ENCODE data around the gene GPBP1.

DNA sequence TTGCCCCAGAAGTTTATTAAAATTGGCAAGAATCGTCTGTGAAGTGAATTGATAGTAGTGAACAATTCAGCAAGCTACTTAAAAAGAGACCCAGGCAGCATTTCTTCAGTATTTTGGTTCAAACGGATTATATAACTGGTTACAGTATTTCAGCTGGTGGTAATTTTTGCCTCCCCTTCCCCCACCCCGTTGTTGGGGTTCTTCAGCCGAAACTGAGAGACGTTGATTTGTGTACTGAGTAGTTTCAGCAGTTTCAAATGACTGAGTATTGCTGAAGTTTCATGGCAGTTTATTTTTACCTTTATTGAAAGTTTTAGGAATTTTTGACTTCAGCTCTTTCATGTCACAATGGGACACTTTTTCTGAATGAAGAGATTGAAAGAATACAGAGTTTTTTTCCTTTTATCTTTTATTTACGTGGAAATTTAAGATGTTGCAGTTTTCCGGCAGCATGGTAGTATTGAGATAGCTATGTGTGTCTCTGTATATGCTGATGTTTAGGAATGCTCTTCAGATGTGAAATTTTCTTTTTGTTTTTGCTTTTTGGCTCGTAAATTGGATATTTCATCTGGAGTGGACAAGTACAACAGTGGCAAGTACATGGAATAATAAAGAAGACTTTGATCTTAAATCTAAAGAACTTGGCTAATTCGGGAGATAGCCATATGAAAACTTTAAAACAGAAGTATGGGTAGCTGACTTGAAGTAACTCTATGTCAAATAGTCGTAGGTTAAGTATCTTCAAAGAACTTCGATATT lies 1.9 kb downstream of the GPBP1 start:
- TF ChIP-seq, protein P1, sequence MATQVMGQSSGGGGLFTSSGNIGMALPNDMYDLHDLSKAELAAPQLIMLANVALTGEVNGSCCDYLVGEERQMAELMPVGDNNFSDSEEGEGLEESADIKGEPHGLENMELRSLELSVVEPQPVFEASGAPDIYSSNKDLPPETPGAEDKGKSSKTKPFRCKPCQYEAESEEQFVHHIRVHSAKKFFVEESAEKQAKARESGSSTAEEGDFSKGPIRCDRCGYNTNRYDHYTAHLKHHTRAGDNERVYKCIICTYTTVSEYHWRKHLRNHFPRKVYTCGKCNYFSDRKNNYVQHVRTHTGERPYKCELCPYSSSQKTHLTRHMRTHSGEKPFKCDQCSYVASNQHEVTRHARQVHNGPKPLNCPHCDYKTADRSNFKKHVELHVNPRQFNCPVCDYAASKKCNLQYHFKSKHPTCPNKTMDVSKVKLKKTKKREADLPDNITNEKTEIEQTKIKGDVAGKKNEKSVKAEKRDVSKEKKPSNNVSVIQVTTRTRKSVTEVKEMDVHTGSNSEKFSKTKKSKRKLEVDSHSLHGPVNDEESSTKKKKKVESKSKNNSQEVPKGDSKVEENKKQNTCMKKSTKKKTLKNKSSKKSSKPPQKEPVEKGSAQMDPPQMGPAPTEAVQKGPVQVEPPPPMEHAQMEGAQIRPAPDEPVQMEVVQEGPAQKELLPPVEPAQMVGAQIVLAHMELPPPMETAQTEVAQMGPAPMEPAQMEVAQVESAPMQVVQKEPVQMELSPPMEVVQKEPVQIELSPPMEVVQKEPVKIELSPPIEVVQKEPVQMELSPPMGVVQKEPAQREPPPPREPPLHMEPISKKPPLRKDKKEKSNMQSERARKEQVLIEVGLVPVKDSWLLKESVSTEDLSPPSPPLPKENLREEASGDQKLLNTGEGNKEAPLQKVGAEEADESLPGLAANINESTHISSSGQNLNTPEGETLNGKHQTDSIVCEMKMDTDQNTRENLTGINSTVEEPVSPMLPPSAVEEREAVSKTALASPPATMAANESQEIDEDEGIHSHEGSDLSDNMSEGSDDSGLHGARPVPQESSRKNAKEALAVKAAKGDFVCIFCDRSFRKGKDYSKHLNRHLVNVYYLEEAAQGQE (IDR thresholded peaks at IDR 0.05; ENCODE audit: low read depth), result no peak
- TF ChIP-seq, protein P2, sequence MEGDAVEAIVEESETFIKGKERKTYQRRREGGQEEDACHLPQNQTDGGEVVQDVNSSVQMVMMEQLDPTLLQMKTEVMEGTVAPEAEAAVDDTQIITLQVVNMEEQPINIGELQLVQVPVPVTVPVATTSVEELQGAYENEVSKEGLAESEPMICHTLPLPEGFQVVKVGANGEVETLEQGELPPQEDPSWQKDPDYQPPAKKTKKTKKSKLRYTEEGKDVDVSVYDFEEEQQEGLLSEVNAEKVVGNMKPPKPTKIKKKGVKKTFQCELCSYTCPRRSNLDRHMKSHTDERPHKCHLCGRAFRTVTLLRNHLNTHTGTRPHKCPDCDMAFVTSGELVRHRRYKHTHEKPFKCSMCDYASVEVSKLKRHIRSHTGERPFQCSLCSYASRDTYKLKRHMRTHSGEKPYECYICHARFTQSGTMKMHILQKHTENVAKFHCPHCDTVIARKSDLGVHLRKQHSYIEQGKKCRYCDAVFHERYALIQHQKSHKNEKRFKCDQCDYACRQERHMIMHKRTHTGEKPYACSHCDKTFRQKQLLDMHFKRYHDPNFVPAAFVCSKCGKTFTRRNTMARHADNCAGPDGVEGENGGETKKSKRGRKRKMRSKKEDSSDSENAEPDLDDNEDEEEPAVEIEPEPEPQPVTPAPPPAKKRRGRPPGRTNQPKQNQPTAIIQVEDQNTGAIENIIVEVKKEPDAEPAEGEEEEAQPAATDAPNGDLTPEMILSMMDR (IDR thresholded peaks at IDR 0.05 in 2 of 3, conservative IDR thresholded peaks at IDR 0.05 in 1 of 3; ENCODE audit: borderline replicate concordance in 1 of 3, insufficient read depth in 1 of 3, low read depth in 2 of 3, low read length in 2 of 3), result no peak
- TF ChIP-seq EGR1 (IDR thresholded peaks at IDR 0.05; ENCODE audit: low read depth), result no peak
- no peak for TF ChIP-seq POLR2AphosphoS5 (IDR thresholded peaks at IDR 0.05; ENCODE audit: low read depth, low read length)
- no peak for TF ChIP-seq YY1 (IDR thresholded peaks at IDR 0.05; ENCODE audit: extremely low read depth, insufficient replicate concordance, low read depth, low read length)
- TF ChIP-seq EZH2 (IDR thresholded peaks at IDR 0.05), result no peak
